GM18858 (cell line): ENCODE measurements around the gene MCTP2.
A peak's percentile ranks its signal among the peaks of the same experiment; 100 is the strongest.

ENCODE experiments used
- ATAC-seq: cut with Tn5 transposase; IDR thresholded peaks from one replicate; pipeline ENCODE4 v1.9.1; 2021; ENCODE audit not compliant: unreplicated experiment

The MCTP2 gene, protein sequence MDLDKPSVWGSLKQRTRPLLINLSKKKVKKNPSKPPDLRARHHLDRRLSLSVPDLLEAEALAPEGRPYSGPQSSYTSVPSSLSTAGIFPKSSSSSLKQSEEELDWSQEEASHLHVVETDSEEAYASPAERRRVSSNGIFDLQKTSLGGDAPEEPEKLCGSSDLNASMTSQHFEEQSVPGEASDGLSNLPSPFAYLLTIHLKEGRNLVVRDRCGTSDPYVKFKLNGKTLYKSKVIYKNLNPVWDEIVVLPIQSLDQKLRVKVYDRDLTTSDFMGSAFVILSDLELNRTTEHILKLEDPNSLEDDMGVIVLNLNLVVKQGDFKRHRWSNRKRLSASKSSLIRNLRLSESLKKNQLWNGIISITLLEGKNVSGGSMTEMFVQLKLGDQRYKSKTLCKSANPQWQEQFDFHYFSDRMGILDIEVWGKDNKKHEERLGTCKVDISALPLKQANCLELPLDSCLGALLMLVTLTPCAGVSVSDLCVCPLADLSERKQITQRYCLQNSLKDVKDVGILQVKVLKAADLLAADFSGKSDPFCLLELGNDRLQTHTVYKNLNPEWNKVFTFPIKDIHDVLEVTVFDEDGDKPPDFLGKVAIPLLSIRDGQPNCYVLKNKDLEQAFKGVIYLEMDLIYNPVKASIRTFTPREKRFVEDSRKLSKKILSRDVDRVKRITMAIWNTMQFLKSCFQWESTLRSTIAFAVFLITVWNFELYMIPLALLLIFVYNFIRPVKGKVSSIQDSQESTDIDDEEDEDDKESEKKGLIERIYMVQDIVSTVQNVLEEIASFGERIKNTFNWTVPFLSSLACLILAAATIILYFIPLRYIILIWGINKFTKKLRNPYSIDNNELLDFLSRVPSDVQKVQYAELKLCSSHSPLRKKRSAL

GRCh38 chr15:94230883-94231722 lies at the start of gene MCTP2:
Gene MCTP2 (plus strand): TSS chr15:94231561. CDS start chr15:94298266, 66,705 bp downstream.
- ATAC-seq, result peak; percentile 50

- ATAC-seq, result no peak
Measured at GRCh38 chr15:94182883-94183282, 48.5 kb upstream of the MCTP2 start.

DNA sequence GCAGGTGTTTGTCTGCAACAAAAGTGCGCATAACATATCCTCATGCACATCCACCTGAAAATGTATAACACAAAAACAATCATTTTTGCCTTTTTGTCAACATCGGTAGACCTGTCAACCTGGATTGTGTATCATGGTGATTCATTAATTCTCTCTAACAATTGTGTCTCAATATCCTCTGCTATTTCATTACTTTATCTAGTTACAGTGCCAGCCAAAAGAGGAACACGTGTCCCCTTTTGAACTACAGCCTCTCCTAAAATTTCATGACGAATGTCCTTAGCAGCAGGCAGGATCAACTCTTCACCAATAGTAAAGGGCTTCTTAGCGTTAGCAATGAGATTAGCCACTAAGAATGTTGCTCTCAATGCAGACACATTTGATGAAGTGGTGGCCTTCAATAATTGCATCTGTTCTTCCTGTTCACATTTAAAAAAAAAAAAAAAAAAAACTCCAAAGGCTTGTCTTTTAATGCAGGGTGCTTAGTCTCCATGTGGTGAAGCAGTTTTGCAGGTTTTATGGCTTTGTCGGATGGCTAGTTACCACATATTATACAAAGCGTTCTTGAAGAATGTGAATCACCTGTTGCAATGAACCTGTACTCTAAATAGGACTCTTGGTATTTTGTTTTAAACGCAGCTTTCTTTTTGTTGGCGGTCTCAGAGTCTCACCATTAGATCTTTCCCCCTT lies 45.7 kb upstream of the MCTP2 start:
- no peak for ATAC-seq

DNA sequence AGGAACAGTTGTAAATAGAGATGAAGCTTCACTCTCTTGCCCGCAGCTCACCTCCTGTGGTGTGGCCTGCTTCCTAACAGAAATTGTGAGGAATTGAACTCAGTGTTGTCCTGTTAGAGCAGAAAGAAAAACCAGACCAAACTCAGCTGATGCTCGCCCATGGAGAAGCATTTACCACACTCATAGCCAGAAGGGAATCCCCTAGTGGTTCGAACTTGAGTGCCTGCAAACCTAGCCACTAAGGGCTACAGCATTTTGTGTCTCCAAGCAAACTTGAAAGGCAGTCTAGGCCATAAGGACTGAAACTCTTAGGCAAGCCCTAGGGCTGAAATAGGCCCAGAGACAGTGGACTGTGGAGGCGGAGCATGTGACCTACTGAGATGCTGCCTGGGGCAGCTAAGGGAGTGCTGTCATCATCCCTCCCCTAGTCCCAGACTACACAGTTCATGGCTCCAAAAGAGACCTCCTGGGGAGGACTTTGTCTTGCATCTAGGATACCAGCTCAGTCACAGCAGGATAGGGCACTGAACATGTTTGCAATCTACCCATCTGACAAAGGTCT lies 44.5 kb upstream of the MCTP2 start:
- ATAC-seq, result no peak

DNA sequence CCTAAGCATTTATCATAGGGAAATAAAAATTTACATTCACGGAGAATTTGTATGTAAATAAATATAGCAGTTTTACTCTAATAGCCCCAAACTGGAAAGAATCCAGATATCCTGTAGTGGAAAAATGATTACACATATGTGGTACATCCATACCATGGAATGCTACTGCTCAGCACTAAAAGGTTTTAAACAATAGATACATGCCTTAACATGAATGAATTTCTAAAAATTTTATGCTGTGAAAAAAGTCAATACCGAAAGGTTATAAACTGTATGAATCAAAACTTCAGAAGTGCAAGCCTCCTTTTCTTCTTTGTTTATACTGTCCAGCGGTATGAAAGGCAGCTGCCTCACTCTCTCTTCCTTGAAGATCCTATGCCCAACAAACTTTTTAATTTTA lies 37.5 kb upstream of the MCTP2 start:
- ATAC-seq, result no peak

GRCh38 chr15:94196531-94196930 lies 34.8 kb upstream of the MCTP2 start:
- no peak for ATAC-seq

DNA sequence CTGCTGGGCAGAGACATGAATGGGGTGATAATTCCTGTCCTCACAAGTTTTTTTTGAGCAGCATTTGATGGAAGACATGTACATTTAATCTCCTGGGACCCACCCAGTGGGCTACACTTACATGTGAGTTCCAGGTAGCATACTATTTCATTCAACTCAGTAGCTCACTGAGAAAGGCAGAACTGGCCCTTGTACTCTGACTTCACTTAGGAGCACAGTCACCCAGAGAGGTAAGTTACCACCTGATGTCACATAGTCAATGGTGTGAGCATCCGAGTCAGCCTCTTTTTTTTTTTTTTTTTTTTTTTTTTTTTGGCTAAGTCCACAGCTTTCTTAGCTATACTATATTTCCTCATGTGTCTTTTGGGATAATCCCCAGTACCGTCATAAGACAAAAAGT lies 32.7 kb upstream of the MCTP2 start:
- ATAC-seq, result no peak

GRCh38 chr15:94199725-94200124 lies 31.6 kb upstream of the MCTP2 start:
- no peak for ATAC-seq

DNA sequence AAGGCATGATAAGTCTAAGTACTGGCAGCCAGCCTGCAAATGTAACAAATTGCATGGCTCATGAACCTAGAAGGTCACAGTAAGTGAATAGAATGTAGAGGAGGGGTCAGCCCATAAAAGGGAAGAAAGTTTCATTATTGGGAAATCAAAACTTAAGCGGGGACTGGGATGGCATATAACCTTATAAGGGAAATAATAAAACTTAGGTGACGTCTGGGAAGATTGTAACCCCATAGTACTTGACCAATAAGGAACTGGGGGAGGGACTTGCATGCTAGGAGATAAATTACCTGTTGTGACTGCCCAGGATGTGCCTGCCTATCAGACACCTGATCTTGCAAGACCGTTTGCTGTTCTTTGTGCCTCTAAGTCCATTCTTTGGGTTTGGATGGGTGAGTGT lies 28.1 kb upstream of the MCTP2 start:
- ATAC-seq, result no peak

- ATAC-seq, result no peak
Measured at GRCh38 chr15:94205366-94205765, 26.0 kb upstream of the MCTP2 start.

DNA sequence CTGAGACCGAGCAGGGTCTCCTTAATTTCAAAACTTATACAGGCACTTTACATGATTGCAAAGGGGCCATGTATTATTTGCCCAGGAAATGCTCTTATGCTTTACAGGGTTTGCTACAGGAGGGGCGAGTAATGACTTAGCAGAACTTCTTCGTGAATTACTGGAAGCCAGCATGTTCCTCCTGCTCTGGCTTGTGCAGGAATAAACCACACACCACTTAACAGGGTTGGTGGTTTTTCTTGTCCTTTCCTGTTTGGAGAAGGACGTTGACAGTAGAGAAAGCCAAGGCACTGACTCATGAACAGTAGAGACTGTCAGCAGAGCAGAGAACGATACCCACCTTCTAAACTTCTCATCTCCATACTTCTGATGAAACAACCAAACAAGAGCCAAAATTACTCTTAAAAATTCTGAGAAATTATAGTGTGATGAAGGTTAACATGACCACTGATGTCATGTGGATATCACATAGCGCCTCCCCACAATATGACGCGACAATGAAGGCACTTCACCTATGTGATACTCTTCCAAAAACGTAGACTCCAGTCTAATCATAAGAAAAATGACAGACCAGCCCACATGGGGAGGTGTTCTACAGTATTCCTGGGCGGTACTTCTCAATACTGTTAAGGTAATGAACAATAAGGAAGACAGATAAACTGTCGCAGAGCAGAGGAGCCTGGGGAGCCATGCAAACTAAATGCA lies 24.7 kb upstream of the MCTP2 start:
- no peak for ATAC-seq

GRCh38 chr15:94212291-94212690 lies 19.1 kb upstream of the MCTP2 start:
- no peak for ATAC-seq

GRCh38 chr15:94225616-94226015 lies 5.7 kb upstream of the MCTP2 start:
- no peak for ATAC-seq

- ATAC-seq, result no peak
Measured at GRCh38 chr15:94228611-94229010, 2.8 kb upstream of the MCTP2 start.

DNA sequence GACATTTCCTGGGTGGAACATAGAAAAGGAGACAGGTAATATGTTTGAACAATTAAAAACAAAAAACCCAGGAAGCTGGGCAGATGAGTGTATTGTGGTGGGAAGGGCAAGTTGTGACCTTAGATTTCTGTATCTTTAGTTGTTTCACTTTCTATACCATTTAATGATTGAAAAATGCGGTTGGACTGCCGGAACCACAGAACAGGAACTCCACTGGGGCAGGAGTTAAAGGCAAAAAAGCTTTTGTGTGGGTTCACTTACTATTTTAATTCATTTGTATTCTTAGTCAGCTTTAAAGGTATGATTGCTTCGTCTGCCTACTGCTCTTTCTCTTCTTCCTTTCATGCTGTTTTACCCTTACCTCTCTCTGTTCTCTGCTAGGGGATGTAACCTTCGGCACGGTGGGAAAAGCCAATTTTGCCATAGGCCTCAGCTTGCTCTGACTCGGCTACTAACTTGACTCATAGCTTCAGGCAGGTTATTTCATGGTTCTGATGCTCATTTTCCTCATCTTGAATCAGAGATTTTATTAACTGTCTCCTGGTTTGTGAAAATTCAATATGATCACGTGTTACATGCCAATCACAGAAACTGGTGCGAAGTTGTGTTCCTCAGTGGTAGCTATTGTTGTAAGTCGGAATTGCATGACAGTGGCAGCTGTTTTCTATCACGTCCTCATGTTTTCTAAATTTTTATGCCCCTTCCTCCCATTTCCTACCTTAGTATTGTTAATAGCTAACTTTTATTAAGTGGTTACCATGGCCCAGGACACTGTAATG lies 1.6 kb upstream of the MCTP2 start:
- peak; percentile 57 for ATAC-seq

GRCh38 chr15:94230431-94230882 lies 904 bp upstream of the MCTP2 start:
- ATAC-seq, result no peak

DNA sequence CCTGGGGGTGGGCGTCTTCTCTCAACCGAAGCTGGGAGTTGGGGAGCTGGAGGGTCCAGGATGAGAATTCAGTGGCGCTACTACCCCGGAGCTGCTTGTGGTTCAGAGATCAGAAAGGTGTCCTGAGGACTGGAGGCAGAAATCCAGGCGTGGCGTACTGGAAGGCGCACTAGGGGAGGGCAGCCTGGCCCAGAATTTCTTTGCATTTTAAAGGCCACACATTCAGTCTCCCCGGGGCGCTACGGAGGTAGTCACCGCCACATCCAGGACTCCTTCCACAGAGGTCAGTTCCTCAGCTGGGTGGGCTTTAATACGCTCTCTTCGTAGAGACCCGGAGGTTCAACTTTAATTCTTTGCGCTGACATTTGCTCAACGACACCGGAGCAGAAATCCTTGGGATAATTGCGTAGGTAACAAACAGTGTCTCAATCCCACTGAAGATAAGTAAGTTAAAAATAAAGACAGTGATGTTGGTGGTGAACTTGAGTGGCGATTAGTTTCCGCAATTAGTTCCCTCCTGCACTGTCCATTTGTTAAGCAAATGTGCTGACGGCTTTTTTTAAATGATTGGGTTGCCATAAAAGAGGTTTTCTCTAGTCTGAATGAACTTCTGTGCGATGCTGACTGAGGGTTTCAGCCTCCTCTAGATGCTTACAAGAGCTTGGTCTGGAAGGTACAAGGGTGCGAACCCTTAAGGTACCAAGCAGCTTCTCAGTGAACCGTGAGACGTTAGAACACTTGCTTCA lies 535 bp downstream of the MCTP2 start:
- no peak for ATAC-seq

DNA sequence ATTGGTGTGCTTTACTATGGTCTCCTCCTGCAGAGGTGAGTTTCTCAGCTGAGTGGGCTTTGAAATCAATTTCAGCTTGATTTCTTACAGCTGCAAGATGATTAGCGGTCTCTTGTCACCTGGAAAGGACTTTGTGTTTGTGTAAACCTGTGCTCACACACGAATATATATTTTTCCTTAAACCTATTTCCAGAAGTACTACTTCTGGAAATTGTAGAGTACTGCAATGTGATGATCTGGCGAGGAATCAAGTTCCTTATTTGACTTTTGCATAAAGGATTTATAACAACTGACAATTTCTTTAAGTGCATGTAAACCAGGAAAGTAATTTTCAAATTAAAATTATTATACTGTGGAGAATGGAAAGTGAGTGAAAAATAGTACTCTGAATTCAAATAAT lies 2.1 kb downstream of the MCTP2 start:
- no peak for ATAC-seq
